Neural crest cell (in vitro differentiated cells): ENCODE data around the gene UGT1A9. TPM values are rescaled to one million over a fixed set of nuclear protein-coding genes. Genes with fewer than 3 reads are reported as not detected.
"Not testable (repeated sequence)": the region's sequence is repeated elsewhere in the genome, so short reads cannot be mapped to it uniquely, and the experiment has no call there.

ENCODE experiments used
- DNase-seq: peaks from one replicate; pipeline ENCODE4 v3.0.0; 2021; ENCODE audit warnings: low read depth, mixed read lengths, low spot score
- H3K27ac Mint-ChIP-seq: one replicate; pipeline ENCODE4 v1.8.0; 2021; ENCODE audit warnings: mild to moderate bottlenecking, mixed read lengths; ENCODE audit not compliant: unreplicated experiment
- H3K27me3 Mint-ChIP-seq: 2 replicates; pipeline ENCODE4 v1.8.0; 2021; ENCODE audit warnings: low read depth, mild to moderate bottlenecking, mixed read lengths
- H3K36me3 Mint-ChIP-seq: 2 replicates; pipeline ENCODE4 v1.8.0; 2021; ENCODE audit warnings: low read depth, mild to moderate bottlenecking, mixed read lengths
- H3K4me1 Mint-ChIP-seq: 2 replicates; pipeline ENCODE4 v1.8.0; 2021; ENCODE audit warnings: mixed read lengths
- H3K4me3 Mint-ChIP-seq: one replicate; pipeline ENCODE4 v1.8.0; 2021; ENCODE audit warnings: mild to moderate bottlenecking, mixed read lengths
- H3K9me3 Mint-ChIP-seq: 2 replicates; pipeline ENCODE4 v1.8.0; 2021; ENCODE audit warnings: mixed read lengths
- total RNA-seq: library from RNA; stranded (reverse); gene quantifications from 2 replicates; pipeline ENCODE4 v1.2.1, GENCODE V29; 2021
- TF ChIP-seq, protein P1 (sequence below): fragments of 200-600 bp; sonication (generic); conservative IDR thresholded peaks from 2 replicates; pipeline ENCODE4 v1.5.0; 2021; ENCODE audit warnings: antibody characterized with exemption, mild to moderate bottlenecking

UGT1A9 gene
- total RNA-seq, 1 donor from 2014 or later: not detected

DNA sequence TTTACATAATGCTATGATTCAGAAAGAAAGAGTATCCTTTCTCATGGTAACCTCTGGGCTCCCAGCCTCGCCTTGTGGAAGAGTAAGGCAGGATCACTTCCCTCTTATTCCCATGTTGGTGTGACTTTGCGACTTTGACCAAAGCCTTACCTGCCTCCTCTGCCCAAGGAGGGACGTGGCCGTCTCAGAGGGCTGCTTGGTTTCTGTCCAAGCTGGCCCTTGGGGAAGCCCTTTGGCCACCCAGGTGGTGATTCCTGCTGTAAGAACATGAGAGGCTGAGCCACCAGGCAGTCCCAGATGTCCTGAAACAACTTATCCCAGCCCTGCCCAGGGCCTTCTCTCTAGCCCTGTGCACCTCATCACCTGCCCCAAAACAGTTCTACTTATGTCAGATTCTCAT, 27.0 kb downstream of the UGT1A9 start:
- TF ChIP-seq, protein P1, sequence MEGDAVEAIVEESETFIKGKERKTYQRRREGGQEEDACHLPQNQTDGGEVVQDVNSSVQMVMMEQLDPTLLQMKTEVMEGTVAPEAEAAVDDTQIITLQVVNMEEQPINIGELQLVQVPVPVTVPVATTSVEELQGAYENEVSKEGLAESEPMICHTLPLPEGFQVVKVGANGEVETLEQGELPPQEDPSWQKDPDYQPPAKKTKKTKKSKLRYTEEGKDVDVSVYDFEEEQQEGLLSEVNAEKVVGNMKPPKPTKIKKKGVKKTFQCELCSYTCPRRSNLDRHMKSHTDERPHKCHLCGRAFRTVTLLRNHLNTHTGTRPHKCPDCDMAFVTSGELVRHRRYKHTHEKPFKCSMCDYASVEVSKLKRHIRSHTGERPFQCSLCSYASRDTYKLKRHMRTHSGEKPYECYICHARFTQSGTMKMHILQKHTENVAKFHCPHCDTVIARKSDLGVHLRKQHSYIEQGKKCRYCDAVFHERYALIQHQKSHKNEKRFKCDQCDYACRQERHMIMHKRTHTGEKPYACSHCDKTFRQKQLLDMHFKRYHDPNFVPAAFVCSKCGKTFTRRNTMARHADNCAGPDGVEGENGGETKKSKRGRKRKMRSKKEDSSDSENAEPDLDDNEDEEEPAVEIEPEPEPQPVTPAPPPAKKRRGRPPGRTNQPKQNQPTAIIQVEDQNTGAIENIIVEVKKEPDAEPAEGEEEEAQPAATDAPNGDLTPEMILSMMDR: no peak
- peaks cover 21% of the 10 kb centered on the region for H3K9me3 Mint-ChIP-seq
- H3K27me3 Mint-ChIP-seq: no peaks in the 10 kb centered on the region
- peaks cover 16% of the 10 kb centered on the region for H3K4me1 Mint-ChIP-seq
- DNase-seq: no peak
- H3K4me3 Mint-ChIP-seq: no peak overlapping the region
- peaks cover 3% of the 10 kb centered on the region for H3K36me3 Mint-ChIP-seq
- H3K27ac Mint-ChIP-seq: no peak overlapping the region

DNA sequence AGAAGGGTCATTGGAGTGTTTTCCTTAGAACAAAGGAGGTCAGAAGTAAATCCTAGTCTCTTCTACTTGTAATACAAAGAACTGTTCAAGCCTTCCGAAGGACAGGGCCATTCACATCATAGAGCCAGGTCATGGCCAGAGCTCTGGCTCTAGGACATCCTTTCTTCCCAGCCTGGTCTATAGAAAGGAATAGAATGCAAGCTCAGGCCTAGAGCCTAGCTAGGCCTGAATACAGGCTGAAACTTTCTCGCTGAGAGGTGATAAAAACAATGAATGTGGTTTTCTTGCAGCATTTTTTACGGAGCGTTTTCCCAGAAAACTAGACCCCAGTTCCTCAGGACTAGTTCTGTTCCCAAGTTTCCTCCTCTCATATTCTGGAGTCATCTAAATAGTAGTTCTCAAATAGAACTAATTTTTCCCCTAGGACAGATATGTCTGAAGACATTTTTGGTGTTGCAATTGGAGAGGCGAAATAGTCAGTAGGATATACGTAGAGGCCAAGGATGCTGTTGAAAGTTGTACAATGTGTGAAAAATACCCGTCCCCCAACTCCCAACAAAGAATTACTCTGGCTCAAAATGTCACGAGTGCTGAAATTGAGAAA, 27.8 kb downstream of the UGT1A9 start:
- TF ChIP-seq, protein P1: no peak
- H3K4me1 Mint-ChIP-seq: peaks cover 16% of the 10 kb centered on the region
- H3K4me3 Mint-ChIP-seq: no peak overlapping the region
- H3K27me3 Mint-ChIP-seq: no peaks in the 10 kb centered on the region
- H3K9me3 Mint-ChIP-seq: peaks cover 21% of the 10 kb centered on the region
- H3K27ac Mint-ChIP-seq: peak overlapping the region; percentile 94
- no peak for DNase-seq
- peaks cover 6% of the 10 kb centered on the region for H3K36me3 Mint-ChIP-seq

DNA sequence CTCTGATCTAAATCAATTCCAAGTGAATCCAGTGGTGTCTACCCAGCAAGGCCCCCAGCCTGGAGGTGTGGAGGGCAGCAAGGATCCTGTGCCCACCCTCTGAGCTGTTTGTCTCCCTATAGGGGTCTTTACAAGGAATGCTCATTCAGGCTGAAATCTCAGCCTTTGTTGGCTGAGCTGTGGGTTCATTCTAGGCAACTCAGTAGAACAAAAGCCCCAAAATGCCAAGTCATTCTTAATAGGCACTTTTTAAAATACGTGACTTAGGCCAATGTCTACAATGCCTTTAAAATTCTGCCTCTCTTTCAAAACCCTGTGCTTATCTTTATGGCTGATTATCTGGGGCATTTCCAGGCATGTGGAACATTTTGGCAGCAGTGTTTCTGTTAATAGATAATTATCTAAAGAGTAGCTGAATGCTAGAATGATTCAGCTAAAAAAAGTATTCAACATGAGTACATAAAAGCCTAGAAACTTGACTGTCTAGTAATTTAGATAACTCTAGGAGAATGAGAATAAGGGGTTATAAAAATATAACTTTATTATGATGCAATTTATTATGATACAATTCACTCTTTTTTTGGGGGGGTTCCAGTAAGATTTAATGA, 28.4 kb downstream of the UGT1A9 start:
- TF ChIP-seq, protein P1: no peak
- no peak for DNase-seq
- Mint-ChIP-seq H3K27me3 (no peaks in the 10 kb centered on the region), H3K9me3 (peaks cover 21% of the 10 kb centered on the region), H3K27ac (peak overlapping the region; percentile 94), H3K36me3 (peaks cover 6% of the 10 kb centered on the region), H3K4me3 (no peak overlapping the region), H3K4me1 (peaks cover 16% of the 10 kb centered on the region)

DNA sequence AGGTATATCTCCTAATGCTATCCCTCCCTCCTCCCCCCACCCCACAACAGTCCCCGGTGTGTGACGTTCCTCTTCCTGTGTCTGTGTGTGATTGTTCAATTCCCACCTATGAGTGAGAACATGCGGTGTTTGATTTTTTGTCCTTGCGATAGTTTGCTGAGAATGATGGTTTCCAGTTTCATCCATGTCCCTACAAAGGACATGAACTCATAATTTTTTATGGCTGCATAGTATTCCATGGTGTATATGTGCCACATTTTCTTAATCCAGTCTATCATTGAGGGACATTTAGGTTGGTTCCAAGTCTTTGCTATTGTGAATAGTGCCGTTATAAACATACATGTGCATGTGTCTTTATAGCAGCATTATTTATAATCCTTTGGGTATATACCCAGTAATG, 29.1 kb downstream of the UGT1A9 start:
- Mint-ChIP-seq H3K4me1 (peaks cover 16% of the 10 kb centered on the region), H3K9me3 (peaks cover 21% of the 10 kb centered on the region)
- H3K36me3 Mint-ChIP-seq, H3K4me3 Mint-ChIP-seq, DNase-seq, H3K27me3 Mint-ChIP-seq, H3K27ac Mint-ChIP-seq: not testable (repeated sequence)

DNA sequence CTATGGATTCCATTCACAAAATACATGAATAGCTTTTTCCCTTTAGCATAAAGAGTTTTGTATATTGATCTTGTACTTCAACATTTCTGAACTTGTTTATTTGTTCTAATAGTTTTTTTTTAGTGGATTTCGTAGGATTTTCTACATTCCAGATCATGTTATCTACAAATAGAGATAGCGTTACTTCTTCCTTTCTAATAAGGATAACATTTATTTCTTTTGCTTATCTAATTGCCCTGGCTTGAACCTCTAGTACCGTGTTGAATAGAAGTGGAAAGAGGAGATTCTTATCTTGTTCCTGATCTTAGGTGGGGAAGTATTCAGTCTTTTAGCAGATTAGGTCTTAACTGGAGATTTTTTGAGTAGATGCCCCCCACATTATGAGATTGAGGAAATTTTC, 30.5 kb downstream of the UGT1A9 start:
- no peak for DNase-seq
- TF ChIP-seq, protein P1: no peak
- Mint-ChIP-seq H3K27ac (no peak overlapping the region), H3K36me3 (peaks cover 6% of the 10 kb centered on the region), H3K4me1 (peaks cover 16% of the 10 kb centered on the region), H3K9me3 (peaks cover 17% of the 10 kb centered on the region), H3K4me3 (no peak overlapping the region), H3K27me3 (no peaks in the 10 kb centered on the region)

DNA sequence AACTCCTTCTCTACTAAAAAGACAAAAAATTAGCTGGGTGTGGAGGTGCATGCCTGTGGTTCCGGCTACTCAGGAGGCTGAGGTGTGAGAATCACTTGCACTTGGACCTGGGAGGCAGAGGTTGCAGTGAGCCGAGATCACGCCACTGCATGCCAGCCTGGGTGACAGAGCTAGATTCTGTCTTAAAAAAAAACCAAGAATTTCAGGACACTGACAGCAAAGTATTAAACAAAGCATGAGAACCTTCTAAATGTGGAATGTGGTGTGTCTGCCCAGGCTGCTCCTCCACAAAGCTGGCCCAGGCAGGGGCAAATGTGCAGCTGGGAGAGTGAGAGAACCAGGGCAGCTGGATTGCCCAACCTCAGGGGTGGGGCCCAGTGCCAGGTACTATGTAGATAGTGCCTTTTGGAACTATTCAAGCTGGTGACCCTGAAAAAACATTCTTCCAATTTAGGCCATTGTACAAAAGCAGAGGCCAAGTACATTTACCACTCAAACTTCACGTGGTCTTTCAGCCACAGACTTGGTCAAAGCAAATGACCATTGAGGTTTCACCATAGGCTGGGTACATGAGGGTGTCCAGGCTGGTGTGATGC, 34.3 kb downstream of the UGT1A9 start:
- Mint-ChIP-seq H3K36me3 (peaks cover 3% of the 10 kb centered on the region), H3K9me3 (peaks cover 8% of the 10 kb centered on the region), H3K4me1 (no peaks in the 10 kb centered on the region), H3K4me3 (no peak overlapping the region), H3K27me3 (no peaks in the 10 kb centered on the region), H3K27ac (no peak overlapping the region)
- TF ChIP-seq, protein P1: no peak
- no peak for DNase-seq
